Stimulated activated naive CD8-positive, alpha-beta T cell treated with anti-CD3 and anti-CD28 coated beads, Interleukin-15, amount 100 ng/mL, for 72 hours (primary cell): ENCODE data around the gene BRICD5.
A peak's percentile ranks its signal among the peaks of the same experiment; 100 is the strongest.
"Not testable (repeated sequence)": the region's sequence is repeated elsewhere in the genome, so short reads cannot be mapped to it uniquely, and the experiment has no call there.

Source experiments
- ATAC-seq: fragments of 150-1000 bp; cut with Tn5 transposase; 2 replicates; pipeline ENCODE4 v1.10.0; 2021; ENCODE audit warnings: mild to moderate bottlenecking, moderate library complexity
- DNase-seq, 2 donors: peaks; one replicate each; pipeline ENCODE4 v3.0.0; 2021 to 2022
- H3K27ac Mint-ChIP-seq, 2 donors: one replicate each; pipeline ENCODE4 v1.8.0; 2022; ENCODE audit warnings: mild to moderate bottlenecking in 2 of 2, mixed read lengths in 2 of 2, moderate library complexity in 2 of 2
- H3K27me3 Mint-ChIP-seq: one replicate; pipeline ENCODE4 v1.8.0; 2022; ENCODE audit warnings: mixed read lengths
- H3K4me1 Mint-ChIP-seq: one replicate; pipeline ENCODE4 v1.8.0; 2022; ENCODE audit warnings: mild to moderate bottlenecking, mixed read lengths
- H3K4me3 Mint-ChIP-seq, 2 donors: one replicate each; pipeline ENCODE4 v1.8.0; 2022; ENCODE audit warnings: mild to moderate bottlenecking in 2 of 2, mixed read lengths in 2 of 2, moderate library complexity in 1 of 2
- H3K9me3 Mint-ChIP-seq, 2 donors: one replicate each; pipeline ENCODE4 v1.8.0; 2022; ENCODE audit warnings: mixed read lengths in 2 of 2

BRICD5 gene

GRCh38 chr16:2211923-2212347, 1.3 kb upstream of the BRICD5 start:
- ATAC-seq (no peak), DNase-seq (no peak)
- Mint-ChIP-seq H3K4me1 (peaks cover 50% of the 10 kb centered on the region), H3K9me3 (no peaks in the 10 kb centered on the region), H3K4me3 (peak overlapping the region; percentile 21 to 24), H3K27me3 (no peaks in the 10 kb centered on the region), H3K27ac (peak overlapping the region in 1 of 2 donors; percentile 54)

- Mint-ChIP-seq H3K9me3 (no peaks in the 10 kb centered on the region), H3K4me3 (no peak overlapping the region), H3K27me3 (no peaks in the 10 kb centered on the region), H3K4me1 (peaks cover 52% of the 10 kb centered on the region), H3K27ac (no peak overlapping the region)
- no peak for ATAC-seq
- DNase-seq, result no peak
Measured at GRCh38 chr16:2210009-2210332, 692 bp downstream of the BRICD5 start.

- H3K4me1 Mint-ChIP-seq, result peaks cover 56% of the 10 kb centered on the region
- H3K27ac Mint-ChIP-seq, result no peak overlapping the region
- no peaks in the 10 kb centered on the region for H3K9me3 Mint-ChIP-seq
- DNase-seq, result no peak
- no peak for ATAC-seq
- no peaks in the 10 kb centered on the region for H3K27me3 Mint-ChIP-seq
- no peak overlapping the region for H3K4me3 Mint-ChIP-seq
Measured at GRCh38 chr16:2209258-2210008, 1.2 kb downstream of the BRICD5 start.

GRCh38 chr16:2208772-2209171, 1.9 kb downstream of the BRICD5 start:
- H3K4me3 Mint-ChIP-seq, result no peak overlapping the region
- no peaks in the 10 kb centered on the region for H3K27me3 Mint-ChIP-seq
- no peaks in the 10 kb centered on the region for H3K9me3 Mint-ChIP-seq
- H3K27ac Mint-ChIP-seq, result no peak overlapping the region
- DNase-seq, result no peak
- no peak for ATAC-seq
- H3K4me1 Mint-ChIP-seq, result peaks cover 61% of the 10 kb centered on the region

- Mint-ChIP-seq H3K4me3 (peak overlapping the region in 1 of 2 donors; percentile 86), H3K27ac (peak overlapping the region in 1 of 2 donors; percentile 90), H3K9me3 (no peaks in the 10 kb centered on the region), H3K4me1 (peaks cover 61% of the 10 kb centered on the region), H3K27me3 (no peaks in the 10 kb centered on the region)
- no peak for DNase-seq
- no peak for ATAC-seq
Measured at GRCh38 chr16:2208308-2208707, 2.4 kb downstream of the BRICD5 start.

GRCh38 chr16:2207872-2208271, 2.8 kb downstream of the BRICD5 start:
- Mint-ChIP-seq H3K9me3 (no peaks in the 10 kb centered on the region), H3K4me1 (peaks cover 57% of the 10 kb centered on the region), H3K27ac (peak overlapping the region; percentile 77 to 90), H3K27me3 (no peaks in the 10 kb centered on the region), H3K4me3 (peak overlapping the region; percentile 86 to 90)
- ATAC-seq (no peak), DNase-seq (no peak)

GRCh38 chr16:2206780-2207433, 3.8 kb downstream of the BRICD5 start:
- peak overlapping the region; percentile 86 to 90 for H3K4me3 Mint-ChIP-seq
- H3K9me3 Mint-ChIP-seq, result no peaks in the 10 kb centered on the region
- ATAC-seq (no peak), DNase-seq (no peak)
- H3K27ac Mint-ChIP-seq, result peak overlapping the region; percentile 77 to 85
- peaks cover 48% of the 10 kb centered on the region for H3K4me1 Mint-ChIP-seq
- H3K27me3 Mint-ChIP-seq, result no peaks in the 10 kb centered on the region

GRCh38 chr16:2206420-2206779, 4.3 kb downstream of the BRICD5 start:
- no peaks in the 10 kb centered on the region for H3K27me3 Mint-ChIP-seq
- no peaks in the 10 kb centered on the region for H3K9me3 Mint-ChIP-seq
- ATAC-seq, result no peak
- H3K4me1 Mint-ChIP-seq, result peaks cover 43% of the 10 kb centered on the region
- H3K27ac Mint-ChIP-seq, result peak overlapping the region; percentile 77 to 85
- no peak for DNase-seq
- peak overlapping the region; percentile 86 to 90 for H3K4me3 Mint-ChIP-seq

GRCh38 chr16:2205967-2206313, 4.7 kb downstream of the BRICD5 start:
- ATAC-seq, result peak; percentile 35
- Mint-ChIP-seq H3K4me3 (peak overlapping the region; percentile 86 to 90), H3K27me3 (no peaks in the 10 kb centered on the region), H3K27ac (peak overlapping the region; percentile 89 to 94), H3K9me3 (no peaks in the 10 kb centered on the region), H3K4me1 (peaks cover 41% of the 10 kb centered on the region)
- no peak for DNase-seq

- DNase-seq (peak; percentile 90 to 93), ATAC-seq (peak; percentile 85)
- Mint-ChIP-seq H3K9me3 (no peaks in the 10 kb centered on the region), H3K4me1 (peaks cover 41% of the 10 kb centered on the region), H3K4me3 (peak within 1 kb of the TSS; percentile 86 to 90), H3K27me3 (peaks cover 4% of the 10 kb centered on the region), H3K27ac (peak within 1 kb of the TSS; percentile 95 to 97)
Measured at GRCh38 chr16:2205104-2205966, 5.3 kb downstream of the BRICD5 start, which contains the start of gene MLST8. TSS of gene MLST8 (plus strand) at chr16:2205454. CDS start at chr16:2206086, 632 bp downstream.

- H3K27me3 Mint-ChIP-seq, result peaks cover 11% of the 10 kb centered on the region
- no peaks in the 10 kb centered on the region for H3K9me3 Mint-ChIP-seq
- H3K4me1 Mint-ChIP-seq, result peaks cover 41% of the 10 kb centered on the region
- DNase-seq (no peak), ATAC-seq (peak; percentile 3)
- H3K27ac Mint-ChIP-seq, result peak overlapping the region; percentile 45 to 95
- H3K4me3 Mint-ChIP-seq, result peak overlapping the region; percentile 73 to 86
Measured at GRCh38 chr16:2204416-2205103, 6.1 kb downstream of the BRICD5 start.

GRCh38 chr16:2203119-2203688, 7.5 kb downstream of the BRICD5 start:
- Mint-ChIP-seq H3K4me3 (peak overlapping the region in 1 of 2 donors; percentile 35), H3K4me1 (peaks cover 36% of the 10 kb centered on the region), H3K27me3 (peaks cover 21% of the 10 kb centered on the region)
- not testable (repeated sequence) for DNase-seq, H3K27ac Mint-ChIP-seq, H3K9me3 Mint-ChIP-seq, ATAC-seq

- no peak for DNase-seq
Measured at GRCh38 chr16:2200313-2200712, 10.3 kb downstream of the BRICD5 start.

GRCh38 chr16:2199621-2200139, 11.0 kb downstream of the BRICD5 start:
- Mint-ChIP-seq H3K4me3 (no peak overlapping the region), H3K4me1 (peaks cover 23% of the 10 kb centered on the region), H3K9me3 (no peaks in the 10 kb centered on the region), H3K27ac (no peak overlapping the region), H3K27me3 (peaks cover 49% of the 10 kb centered on the region)
- ATAC-seq, result no peak
- DNase-seq, result no peak

More at GRCh38 chr16:2200313-2200712, 10.3 kb downstream of the BRICD5 start:
- peaks cover 43% of the 10 kb centered on the region for H3K27me3 Mint-ChIP-seq
- ATAC-seq, result no peak
- no peak overlapping the region for H3K4me3 Mint-ChIP-seq
- no peaks in the 10 kb centered on the region for H3K9me3 Mint-ChIP-seq
- H3K27ac Mint-ChIP-seq, result no peak overlapping the region
- H3K4me1 Mint-ChIP-seq, result peaks cover 18% of the 10 kb centered on the region

- Mint-ChIP-seq H3K9me3 (no peaks in the 10 kb centered on the region), H3K27me3 (peaks cover 55% of the 10 kb centered on the region), H3K4me1 (peaks cover 19% of the 10 kb centered on the region), H3K4me3 (no peak overlapping the region), H3K27ac (no peak overlapping the region)
- ATAC-seq (no peak), DNase-seq (no peak)
Measured at GRCh38 chr16:2199095-2199494, 11.6 kb downstream of the BRICD5 start.
